Measurements from ENCODE around the gene DMXL1.

GRCh38 chr5:119187776-119188529 lies 117.1 kb downstream of the DMXL1 start:
- TF ChIP-seq CTCF (IDR thresholded peaks at IDR 0.05; ENCODE audit: low read depth, low read length) = no peak
- TF ChIP-seq EZH2phosphoT487 (IDR thresholded peaks at IDR 0.05; ENCODE audit: low read depth) = no peak

All from OCI-LY3 (cell line).